Cerebellar cortex (tissue), 1 donor: Measurements from ENCODE around the gene REEP5.

Experiments
- DNase-seq: peaks from one replicate; pipeline ENCODE4 v3.0.0-alpha.2; 2015; ENCODE audit warnings: low spot score

The REEP5 gene

GRCh38 chr5:112833971-112834370 is 88.1 kb downstream of the REEP5 start:
- DNase-seq: no peak

DNA sequence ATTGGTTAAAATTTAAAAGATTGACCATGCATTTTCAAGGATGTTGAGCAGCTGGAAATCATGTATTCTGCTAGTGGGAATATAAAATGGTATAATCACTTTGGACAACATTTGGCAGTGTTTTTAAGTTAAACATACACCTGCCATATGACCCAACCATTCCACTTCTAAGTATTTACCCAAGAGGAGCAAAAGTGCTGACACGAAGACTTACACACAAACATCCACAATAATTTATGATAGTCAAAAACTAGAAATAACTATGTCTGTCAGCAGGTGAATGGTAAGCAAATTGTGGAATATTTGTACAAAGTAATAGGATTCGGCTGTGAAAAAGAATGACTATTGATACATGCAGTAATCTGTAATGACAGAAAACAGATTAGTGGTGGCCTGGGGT is 91.6 kb downstream of the REEP5 start:
- DNase-seq: no peak
